Mesenchymal stem cell (in vitro differentiated cells and primary cell): ENCODE data around the gene ARPP21.

ENCODE experiments used
- DNase-seq: peaks from one replicate; pipeline ENCODE4 v3.0.0-alpha.2; 2013
- H2AFZ ChIP-seq: one replicate; pipeline ENCODE4 v1.6.1; 2013; ENCODE audit warnings: low read depth, mild to moderate bottlenecking, control low read depth, inconsistent platforms, low read length, moderate library complexity
- H2AK5ac ChIP-seq: 2 replicates; pipeline ENCODE4 v1.6.1; 2013; ENCODE audit warnings: low read length, moderate library complexity, mild to moderate bottlenecking, inconsistent platforms; ENCODE audit not compliant: severe bottlenecking
- H2BK120ac ChIP-seq: one replicate; pipeline ENCODE4 v1.6.1; 2013; ENCODE audit warnings: low read depth, mild to moderate bottlenecking, inconsistent platforms, low read length, moderate library complexity
- H2BK12ac ChIP-seq, 2 experiments: one replicate each; pipeline ENCODE4 v1.6.1; 2013; ENCODE audit warnings: inconsistent platforms in 2 of 2, low read length in 2 of 2, mild to moderate bottlenecking in 2 of 2, moderate library complexity in 2 of 2, control low read depth in 1 of 2
- H2BK15ac ChIP-seq: one replicate; pipeline ENCODE4 v1.6.1; 2013; ENCODE audit warnings: mild to moderate bottlenecking, low read depth, inconsistent platforms; ENCODE audit not compliant: poor library complexity, severe bottlenecking
- H2BK5ac ChIP-seq: 2 replicates; pipeline ENCODE4 v1.6.1; 2013; ENCODE audit warnings: low read depth, mild to moderate bottlenecking, low read length, control low read depth, inconsistent platforms; ENCODE audit not compliant: poor library complexity, severe bottlenecking
- H3K14ac ChIP-seq, 2 experiments: one replicate each; pipeline ENCODE4 v1.6.1; 2013; ENCODE audit warnings: inconsistent platforms in 2 of 2, low read length in 2 of 2, control low read depth in 1 of 2, mild to moderate bottlenecking in 1 of 2, moderate library complexity in 1 of 2
- H3K18ac ChIP-seq, 2 experiments: one replicate each; pipeline ENCODE4 v1.6.1; 2013; ENCODE audit warnings: inconsistent platforms in 2 of 2, low read length in 2 of 2, control low read depth in 1 of 2, low read depth in 1 of 2, mild to moderate bottlenecking in 1 of 2
- H3K23ac ChIP-seq, 2 experiments: one replicate each; pipeline ENCODE4 v1.6.1; 2013; ENCODE audit warnings: inconsistent platforms in 2 of 2, low read length in 2 of 2, mild to moderate bottlenecking in 2 of 2, moderate library complexity in 2 of 2, control low read depth in 1 of 2
- H3K27ac ChIP-seq: 2 replicates; pipeline ENCODE4 v1.5.1; 2013; ENCODE audit warnings: mild to moderate bottlenecking, moderate library complexity, low read length, control low read depth, inconsistent platforms; ENCODE audit not compliant: poor library complexity, severe bottlenecking
- H3K27me3 ChIP-seq, 2 experiments: 2 replicates each; pipeline versions ENCODE4 v1.6.1 to v1.7.0; 2013; ENCODE audit warnings: low read length in 2 of 2, mild to moderate bottlenecking in 2 of 2, moderate library complexity in 2 of 2, control low read depth in 1 of 2, inconsistent platforms in 1 of 2; ENCODE audit not compliant: control insufficient read depth in 1 of 2, insufficient read depth in 1 of 2
- H3K36me3 ChIP-seq, 2 experiments: 2 replicates each; pipeline versions ENCODE4 v1.6.1 to v1.7.0; 2013; ENCODE audit warnings: low read length in 2 of 2, control low read depth in 1 of 2, inconsistent platforms in 1 of 2, low read depth in 1 of 2, mild to moderate bottlenecking in 1 of 2; ENCODE audit not compliant: insufficient read depth in 2 of 2, control insufficient read depth in 1 of 2
- H3K4ac ChIP-seq, 2 experiments: one replicate each; pipeline ENCODE4 v1.6.1; 2013; ENCODE audit warnings: inconsistent platforms in 2 of 2, low read length in 2 of 2, mild to moderate bottlenecking in 2 of 2, moderate library complexity in 2 of 2, control low read depth in 1 of 2, low read depth in 1 of 2
- H3K4me1 ChIP-seq: 2 replicates; pipeline ENCODE4 v1.6.1; 2013; ENCODE audit warnings: low read depth, low read length, control low read depth; ENCODE audit not compliant: control insufficient read depth, insufficient read depth
- H3K4me2 ChIP-seq: 2 replicates; pipeline ENCODE4 v1.6.1; 2013; ENCODE audit warnings: low read length, mild to moderate bottlenecking, inconsistent platforms; ENCODE audit not compliant: poor library complexity, severe bottlenecking
- H3K4me3 ChIP-seq, 2 experiments: 2 replicates each; pipeline versions ENCODE4 v1.5.1 to v1.7.0; 2013; ENCODE audit warnings: low read length in 2 of 2, mild to moderate bottlenecking in 2 of 2, control low read depth in 1 of 2, low read depth in 1 of 2; ENCODE audit not compliant: insufficient read depth in 1 of 2
- H3K79me1 ChIP-seq: replicated peaks from 2 replicates; pipeline ENCODE4 v1.6.1; 2013; ENCODE audit warnings: mild to moderate bottlenecking, control low read depth, low read length, inconsistent platforms; ENCODE audit not compliant: poor library complexity, severe bottlenecking
- H3K9ac ChIP-seq: 2 replicates; pipeline ENCODE4 v1.7.0; 2013; ENCODE audit warnings: mild to moderate bottlenecking, low read length, moderate library complexity
- H3K9me3 ChIP-seq: 2 replicates; pipeline ENCODE4 v1.7.0; 2013; ENCODE audit warnings: mild to moderate bottlenecking, low read length; ENCODE audit not compliant: control insufficient read depth
- H4K8ac ChIP-seq: one replicate; pipeline ENCODE4 v1.6.1; 2013; ENCODE audit warnings: inconsistent platforms, mild to moderate bottlenecking, low read length, moderate library complexity
- H4K91ac ChIP-seq: one replicate; pipeline ENCODE4 v1.6.1; 2013; ENCODE audit warnings: mild to moderate bottlenecking, low read length, inconsistent platforms
- WGBS: methylation state at CpG from one replicate; pipeline ENCODE4 v1.1.7; 2013; ENCODE audit warnings: mixed read lengths; 5-methylcytosine and 5-hydroxymethylcytosine counted together

Gene ARPP21

GRCh38 chr3:35708394-35709271 lies 69.3 kb downstream of the ARPP21 start:
- no peak overlapping the region for H2AK5ac ChIP-seq
- H3K9me3 ChIP-seq, result no peaks in the 10 kb centered on the region
- H3K79me1 ChIP-seq, result no peaks in the 10 kb centered on the region
- no peak overlapping the region for H2BK15ac ChIP-seq
- no peak overlapping the region for H3K9ac ChIP-seq
- no peak overlapping the region for H3K4me3 ChIP-seq
- H2AFZ ChIP-seq, result no peak overlapping the region
- no peak overlapping the region for H4K8ac ChIP-seq
- no peak overlapping the region for H3K23ac ChIP-seq
- 67% methylated on average over 6 of the region's 8 CpGs for WGBS
- H2BK5ac ChIP-seq, result no peak overlapping the region
- no peak overlapping the region for H3K27ac ChIP-seq
- no peak overlapping the region for H4K91ac ChIP-seq
- no peak overlapping the region for H2BK12ac ChIP-seq
- H3K27me3 ChIP-seq, result no peaks in the 10 kb centered on the region
- no peak for DNase-seq
- H3K18ac ChIP-seq, result no peak overlapping the region
- H3K4me2 ChIP-seq, result no peak overlapping the region
- no peak overlapping the region for H3K4ac ChIP-seq
- H3K14ac ChIP-seq, result no peak overlapping the region
- H3K4me1 ChIP-seq, result peaks cover 4% of the 10 kb centered on the region
- peaks cover 0 to 2% of the 10 kb centered on the region in 2 experiments for H3K36me3 ChIP-seq
- no peak overlapping the region for H2BK120ac ChIP-seq

- Histone ChIP-seq H4K91ac (no peak overlapping the region), H2BK120ac (no peak overlapping the region), H3K9me3 (no peaks in the 10 kb centered on the region), H3K9ac (no peak overlapping the region), H2BK5ac (no peak overlapping the region), H4K8ac (no peak overlapping the region), H3K23ac (no peak overlapping the region), H3K4me2 (no peak overlapping the region), H3K14ac (no peak overlapping the region), H3K27ac (no peak overlapping the region), H2BK12ac (no peak overlapping the region), H2BK15ac (no peak overlapping the region), H3K4me1 (peaks cover 4% of the 10 kb centered on the region), H2AFZ (no peak overlapping the region), H3K27me3 (no peaks in the 10 kb centered on the region), H2AK5ac (no peak overlapping the region), H3K4me3 (no peak overlapping the region), H3K4ac (no peak overlapping the region), H3K79me1 (no peaks in the 10 kb centered on the region), H3K18ac (no peak overlapping the region), H3K36me3 (peaks cover 0 to 2% of the 10 kb centered on the region in 2 experiments)
- 57% methylated on average over 3 of the region's 3 CpGs for WGBS
- no peak for DNase-seq
Measured at GRCh38 chr3:35709691-35710090, 70.4 kb downstream of the ARPP21 start.

- Histone ChIP-seq H3K36me3 (peaks cover 0 to 2% of the 10 kb centered on the region in 2 experiments), H3K18ac (no peak overlapping the region), H3K79me1 (no peaks in the 10 kb centered on the region), H3K9ac (no peak overlapping the region), H2BK12ac (no peak overlapping the region), H2AFZ (no peak overlapping the region), H2AK5ac (no peak overlapping the region), H4K8ac (no peak overlapping the region), H3K23ac (no peak overlapping the region), H3K4ac (no peak overlapping the region), H3K4me3 (no peak overlapping the region), H3K4me2 (no peak overlapping the region), H4K91ac (no peak overlapping the region), H2BK15ac (no peak overlapping the region), H3K27ac (no peak overlapping the region), H3K4me1 (peaks cover 4% of the 10 kb centered on the region), H2BK120ac (no peak overlapping the region), H3K9me3 (no peaks in the 10 kb centered on the region), H2BK5ac (no peak overlapping the region), H3K27me3 (no peaks in the 10 kb centered on the region), H3K14ac (no peak overlapping the region)
- no CpG with 5 or more reads among the region's 1 CpG for WGBS
- no peak for DNase-seq
Measured at GRCh38 chr3:35710554-35710953, 71.2 kb downstream of the ARPP21 start.

DNA sequence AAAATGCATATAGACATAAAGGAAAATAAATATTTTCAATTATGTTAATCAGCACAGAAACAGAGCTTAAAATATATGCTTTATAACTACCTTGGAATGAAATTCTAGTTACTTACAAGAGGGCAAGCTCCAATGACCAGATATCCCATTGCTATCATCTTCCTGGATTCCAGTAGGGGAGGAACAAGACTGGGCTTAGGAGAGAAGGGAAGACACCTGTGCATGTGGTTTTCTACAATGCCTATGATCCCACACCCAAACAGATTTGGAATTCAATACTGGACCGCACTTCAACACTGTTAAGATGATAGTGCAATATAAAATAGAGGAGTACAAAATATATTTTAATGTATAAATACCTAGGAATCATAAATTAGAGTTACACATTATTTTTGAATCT lies 79.6 kb downstream of the ARPP21 start:
- no peaks in the 10 kb centered on the region for H3K9me3 ChIP-seq
- no peak overlapping the region for H3K23ac ChIP-seq
- no peak overlapping the region for H3K9ac ChIP-seq
- no peak overlapping the region for H3K18ac ChIP-seq
- H3K79me1 ChIP-seq, result no peaks in the 10 kb centered on the region
- H4K91ac ChIP-seq, result no peak overlapping the region
- no peak for DNase-seq
- no peak overlapping the region for H2BK12ac ChIP-seq
- no peaks in the 10 kb centered on the region for H3K36me3 ChIP-seq
- H2BK120ac ChIP-seq, result no peak overlapping the region
- H3K4me3 ChIP-seq, result no peak overlapping the region
- H3K4me2 ChIP-seq, result no peak overlapping the region
- H3K27me3 ChIP-seq, result no peaks in the 10 kb centered on the region
- H2AK5ac ChIP-seq, result no peak overlapping the region
- no peak overlapping the region for H4K8ac ChIP-seq
- no peak overlapping the region for H2BK5ac ChIP-seq
- H2BK15ac ChIP-seq, result no peak overlapping the region
- no peak overlapping the region for H2AFZ ChIP-seq
- H3K27ac ChIP-seq, result no peak overlapping the region
- H3K4me1 ChIP-seq, result no peaks in the 10 kb centered on the region
- WGBS, result no CpG with 5 or more reads among the region's 1 CpG
- no peak overlapping the region for H3K4ac ChIP-seq
- no peak overlapping the region for H3K14ac ChIP-seq
